ENCODE measurements around the gene FAM168B. TPM values are rescaled to one million over a fixed set of nuclear protein-coding genes. Genes with fewer than 3 reads are reported as not detected.

Gene FAM168B
- total RNA-seq, 1 donor from 2014 or later = 104 TPM

DNA sequence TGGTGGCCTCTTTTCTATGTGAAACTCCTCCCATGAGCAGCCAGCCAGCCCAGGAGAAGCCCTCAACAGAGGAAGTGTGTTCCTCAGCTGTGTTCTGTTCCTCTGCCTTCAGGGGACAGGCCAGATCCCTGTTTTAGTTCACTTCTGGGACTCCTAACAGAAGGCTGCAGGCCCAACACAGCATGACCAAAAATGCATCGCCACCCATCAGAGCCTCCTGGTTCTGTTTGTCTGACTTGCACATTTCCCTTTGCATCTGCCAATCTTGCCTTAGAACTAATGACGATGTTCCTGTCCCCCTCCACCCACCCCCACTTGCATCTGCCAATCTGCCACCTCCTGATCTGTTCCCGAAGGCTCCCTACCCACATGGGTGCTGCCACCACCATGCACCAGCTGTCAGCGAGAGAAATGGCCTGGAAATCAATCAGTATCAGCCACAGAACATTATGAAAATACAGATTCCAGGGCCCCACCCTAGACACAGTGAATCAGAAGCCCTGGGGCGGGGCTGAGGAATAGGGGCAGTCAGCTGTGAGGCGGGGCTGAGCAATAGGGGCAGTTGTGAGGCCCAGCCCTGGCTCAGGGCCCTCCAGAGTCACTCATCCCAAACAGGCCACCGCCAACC, 51.0 kb downstream of the FAM168B start:
- Mint-ChIP-seq H3K27ac (no peak overlapping the region), H3K4me1 (ENCODE audit: unreplicated experiment) (no peaks in the 10 kb centered on the region), H3K36me3 (peaks cover 3% of the 10 kb centered on the region), H3K27me3 (peaks cover 3% of the 10 kb centered on the region), H3K9me3 (no peaks in the 10 kb centered on the region), H3K4me3 (no peak overlapping the region)
- no peak for DNase-seq (ENCODE audit: extremely low spot score, unreplicated experiment)
- TF ChIP-seq, protein P1, sequence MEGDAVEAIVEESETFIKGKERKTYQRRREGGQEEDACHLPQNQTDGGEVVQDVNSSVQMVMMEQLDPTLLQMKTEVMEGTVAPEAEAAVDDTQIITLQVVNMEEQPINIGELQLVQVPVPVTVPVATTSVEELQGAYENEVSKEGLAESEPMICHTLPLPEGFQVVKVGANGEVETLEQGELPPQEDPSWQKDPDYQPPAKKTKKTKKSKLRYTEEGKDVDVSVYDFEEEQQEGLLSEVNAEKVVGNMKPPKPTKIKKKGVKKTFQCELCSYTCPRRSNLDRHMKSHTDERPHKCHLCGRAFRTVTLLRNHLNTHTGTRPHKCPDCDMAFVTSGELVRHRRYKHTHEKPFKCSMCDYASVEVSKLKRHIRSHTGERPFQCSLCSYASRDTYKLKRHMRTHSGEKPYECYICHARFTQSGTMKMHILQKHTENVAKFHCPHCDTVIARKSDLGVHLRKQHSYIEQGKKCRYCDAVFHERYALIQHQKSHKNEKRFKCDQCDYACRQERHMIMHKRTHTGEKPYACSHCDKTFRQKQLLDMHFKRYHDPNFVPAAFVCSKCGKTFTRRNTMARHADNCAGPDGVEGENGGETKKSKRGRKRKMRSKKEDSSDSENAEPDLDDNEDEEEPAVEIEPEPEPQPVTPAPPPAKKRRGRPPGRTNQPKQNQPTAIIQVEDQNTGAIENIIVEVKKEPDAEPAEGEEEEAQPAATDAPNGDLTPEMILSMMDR (conservative IDR thresholded peaks at IDR 0.05) = no peak

DNA sequence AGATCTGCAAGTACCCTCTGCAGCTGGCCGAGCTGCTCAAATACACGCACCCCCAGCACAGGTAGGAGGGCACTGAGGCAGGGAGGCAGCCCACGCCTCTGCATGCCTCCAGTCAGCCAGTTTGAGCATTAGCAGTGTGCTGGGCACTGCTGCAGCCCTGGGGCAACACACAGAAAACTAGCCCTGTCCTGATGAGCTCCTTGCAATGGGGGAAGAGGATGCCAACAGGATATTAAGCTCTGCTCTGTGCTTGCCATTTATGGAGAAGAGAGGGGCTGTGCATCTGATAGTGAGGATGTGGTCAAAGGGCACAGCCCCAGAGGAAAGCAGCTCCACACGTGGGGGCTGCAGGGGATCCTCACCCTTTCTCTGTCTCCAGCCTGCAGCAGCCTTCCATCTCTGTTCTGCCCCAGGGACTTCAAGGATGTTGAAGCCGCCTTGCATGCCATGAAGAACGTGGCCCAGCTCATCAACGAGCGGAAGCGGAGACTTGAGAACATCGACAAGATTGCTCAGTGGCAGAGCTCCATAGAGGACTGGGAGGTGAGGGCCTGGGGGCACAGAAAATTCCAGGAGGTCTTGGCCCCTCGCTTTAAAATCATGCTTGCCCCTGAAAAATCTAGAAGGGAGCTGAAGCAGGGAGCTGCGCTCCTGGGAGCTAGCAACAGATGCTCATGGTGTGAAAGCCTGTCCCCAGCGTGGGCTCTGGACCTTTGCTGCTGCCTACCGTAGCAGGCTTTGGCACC, 51.7 kb downstream of the FAM168B start:
- no peak overlapping the region for H3K4me3 Mint-ChIP-seq
- TF ChIP-seq, protein P1 (conservative IDR thresholded peaks at IDR 0.05) = no peak
- peaks cover under 1% of the 10 kb centered on the region for H3K36me3 Mint-ChIP-seq
- H3K27me3 Mint-ChIP-seq = peaks cover 3% of the 10 kb centered on the region
- H3K27ac Mint-ChIP-seq = no peak overlapping the region
- no peak for DNase-seq (ENCODE audit: extremely low spot score, unreplicated experiment)
- H3K4me1 Mint-ChIP-seq (ENCODE audit: unreplicated experiment) = no peaks in the 10 kb centered on the region
- no peaks in the 10 kb centered on the region for H3K9me3 Mint-ChIP-seq

DNA sequence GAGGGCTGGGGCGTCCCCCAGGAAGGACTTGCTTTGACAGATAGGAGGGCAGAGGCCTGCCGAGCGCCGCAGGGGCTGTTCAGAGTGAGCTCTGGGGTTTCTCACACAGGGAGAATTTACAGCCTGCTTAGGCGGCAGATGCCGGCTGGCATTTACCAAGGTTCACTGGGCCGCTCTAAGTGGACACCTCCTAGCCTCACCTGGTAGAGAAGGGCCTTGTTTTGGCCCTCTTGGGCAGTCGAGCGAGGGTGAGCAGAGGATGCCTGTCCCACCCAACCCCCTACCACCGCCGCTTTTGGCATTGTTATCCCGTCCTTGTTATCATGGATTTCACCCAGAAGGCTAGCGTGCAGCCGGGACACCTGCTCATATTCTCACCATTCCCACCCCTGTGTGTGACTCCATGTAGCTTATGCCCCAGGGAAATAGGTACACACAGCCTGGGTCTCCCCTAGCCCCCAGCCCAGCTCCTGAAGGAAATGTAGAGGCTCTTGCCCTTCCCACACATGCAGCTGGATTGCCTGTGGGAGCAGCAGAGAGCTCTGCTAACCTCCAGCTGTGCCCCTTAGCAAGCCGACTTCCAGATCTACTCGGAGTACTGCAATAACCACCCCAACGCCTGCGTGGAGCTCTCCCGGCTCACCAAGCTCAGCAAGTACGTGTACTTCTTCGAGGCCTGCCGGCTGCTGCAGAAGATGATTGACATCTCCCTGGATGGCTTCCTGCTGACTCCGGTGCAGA, 52.4 kb downstream of the FAM168B start:
- Mint-ChIP-seq H3K27ac (no peak overlapping the region), H3K4me1 (ENCODE audit: unreplicated experiment) (no peaks in the 10 kb centered on the region), H3K27me3 (peaks cover 6% of the 10 kb centered on the region), H3K9me3 (no peaks in the 10 kb centered on the region), H3K4me3 (no peak overlapping the region), H3K36me3 (no peaks in the 10 kb centered on the region)
- TF ChIP-seq, protein P1 (conservative IDR thresholded peaks at IDR 0.05) = no peak
- DNase-seq (ENCODE audit: extremely low spot score, unreplicated experiment) = no peak

DNA sequence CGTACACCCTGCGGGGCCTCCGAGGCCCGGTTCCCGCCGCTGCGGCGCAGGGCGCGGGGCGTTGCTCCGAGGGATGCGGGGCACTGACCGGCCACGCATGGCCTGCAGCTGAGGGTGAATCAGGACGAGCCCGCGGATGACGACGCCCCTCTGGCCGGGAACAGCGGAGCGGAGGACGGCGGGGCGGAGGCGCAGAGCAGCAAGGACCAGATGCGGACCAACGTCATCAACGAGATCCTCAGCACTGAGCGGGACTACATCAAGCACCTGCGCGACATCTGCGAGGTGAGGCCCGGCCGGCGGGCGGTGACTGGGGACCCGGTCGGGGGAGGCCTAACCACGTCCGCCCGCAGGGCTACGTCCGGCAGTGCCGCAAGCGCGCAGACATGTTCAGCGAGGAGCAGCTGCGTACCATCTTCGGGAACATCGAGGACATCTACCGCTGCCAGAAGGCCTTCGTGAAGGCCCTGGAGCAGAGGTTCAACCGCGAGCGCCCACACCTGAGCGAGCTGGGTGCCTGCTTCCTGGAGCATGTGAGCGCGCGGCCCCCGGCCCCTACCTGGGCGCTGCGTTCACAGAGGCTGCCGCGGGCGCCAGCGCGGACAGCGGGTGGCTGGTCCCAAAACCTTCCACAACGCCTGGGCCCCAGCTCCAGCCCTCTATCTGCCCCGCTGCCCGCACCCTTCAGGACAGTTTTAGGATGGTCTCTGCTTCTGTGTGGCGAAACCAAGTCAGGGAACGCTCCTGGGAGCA, 53.2 kb downstream of the FAM168B start:
- Mint-ChIP-seq H3K36me3 (no peaks in the 10 kb centered on the region), H3K27ac (no peak overlapping the region), H3K9me3 (no peaks in the 10 kb centered on the region), H3K4me1 (ENCODE audit: unreplicated experiment) (no peaks in the 10 kb centered on the region), H3K4me3 (no peak overlapping the region), H3K27me3 (peaks cover 6% of the 10 kb centered on the region)
- TF ChIP-seq, protein P1 (conservative IDR thresholded peaks at IDR 0.05) = no peak
- DNase-seq (ENCODE audit: extremely low spot score, unreplicated experiment) = no peak

DNA sequence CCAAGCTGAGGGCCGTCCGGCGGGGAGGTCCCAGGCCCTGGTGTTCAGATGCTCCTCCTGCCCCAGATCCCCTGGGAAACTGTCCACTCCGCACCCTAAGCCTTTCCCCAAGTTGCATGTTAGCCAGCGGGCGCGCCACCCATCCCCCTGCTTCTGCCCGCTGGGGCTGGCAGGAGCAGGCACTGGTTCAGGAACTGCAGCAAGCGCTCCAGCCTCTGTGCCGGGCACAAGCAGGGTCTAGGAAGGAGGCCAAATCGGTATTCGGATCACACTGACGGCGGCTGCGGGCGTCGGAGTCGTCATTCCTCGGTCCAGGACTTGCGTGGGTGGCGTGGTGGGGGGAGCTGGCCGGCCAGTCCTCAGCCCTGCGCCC, 53.7 kb downstream of the FAM168B start:
- H3K27ac Mint-ChIP-seq = no peak overlapping the region
- no peaks in the 10 kb centered on the region for H3K36me3 Mint-ChIP-seq
- H3K4me3 Mint-ChIP-seq = no peak overlapping the region
- no peaks in the 10 kb centered on the region for H3K9me3 Mint-ChIP-seq
- TF ChIP-seq, protein P1 (conservative IDR thresholded peaks at IDR 0.05) = no peak
- no peaks in the 10 kb centered on the region for H3K4me1 Mint-ChIP-seq (ENCODE audit: unreplicated experiment)
- DNase-seq (ENCODE audit: extremely low spot score, unreplicated experiment) = no peak
- peaks cover 6% of the 10 kb centered on the region for H3K27me3 Mint-ChIP-seq

Data from type B pancreatic cell (in vitro differentiated cells).